Astrocyte (in vitro differentiated cells and primary cell): Measurements from ENCODE around the gene ERH. TPM values are rescaled to one million over a fixed set of nuclear protein-coding genes. Genes with fewer than 3 reads are reported as not detected.
"Not testable (repeated sequence)": the region's sequence is repeated elsewhere in the genome, so short reads cannot be mapped to it uniquely, and the experiment has no call there.

Experiments
- DNase-seq: peaks from one replicate; pipeline ENCODE4 v3.0.0-alpha.2; 2010; ENCODE audit warnings: low read depth
- FAIRE-seq: peaks from 2 replicates; lab custom pipeline; 2011; peaks lifted over from hg19 to GRCh38; lab: Jason Lieb, UNC
- H2AFZ ChIP-seq: 2 replicates; pipeline ENCODE4 v1.6.0; 2012; ENCODE audit warnings: low read depth, low read length, inconsistent platforms
- H3K27ac ChIP-seq: 2 replicates; pipeline ENCODE4 v1.5.1; 2011; ENCODE audit warnings: low read depth, low read length, inconsistent platforms
- H3K27me3 ChIP-seq: 2 replicates; pipeline ENCODE4 v1.6.0; 2011; ENCODE audit warnings: low read length, inconsistent platforms; ENCODE audit not compliant: insufficient read depth
- H3K36me3 ChIP-seq: 2 replicates; pipeline ENCODE4 v1.5.1; 2011; ENCODE audit warnings: low read length, inconsistent platforms; ENCODE audit not compliant: insufficient read depth
- H3K4me1 ChIP-seq: 2 replicates; pipeline ENCODE4 v1.5.1; 2011; ENCODE audit warnings: low read length, inconsistent platforms; ENCODE audit not compliant: insufficient read depth
- H3K4me2 ChIP-seq: 2 replicates; pipeline ENCODE4 v1.6.0; 2012; ENCODE audit warnings: low read length, inconsistent platforms
- H3K4me3 ChIP-seq: 2 replicates; pipeline ENCODE4 v1.5.1; 2011; ENCODE audit warnings: low read depth, mild to moderate bottlenecking, low read length, inconsistent platforms; ENCODE audit not compliant: insufficient read depth
- H3K79me2 ChIP-seq: 2 replicates; pipeline ENCODE4 v1.6.0; 2012; ENCODE audit warnings: mild to moderate bottlenecking, low read length, inconsistent platforms; ENCODE audit not compliant: insufficient read depth
- H3K9ac ChIP-seq: 2 replicates; pipeline ENCODE4 v1.6.0; 2012; ENCODE audit warnings: mild to moderate bottlenecking, low read length, inconsistent platforms
- H3K9me3 ChIP-seq: 2 replicates; pipeline ENCODE4 v1.5.1; 2012; ENCODE audit warnings: low read depth, mild to moderate bottlenecking, low read length, inconsistent platforms; ENCODE audit not compliant: insufficient read depth
- H4K20me1 ChIP-seq: 2 replicates; pipeline ENCODE4 v1.6.0; 2012; ENCODE audit warnings: low read length, inconsistent platforms; ENCODE audit not compliant: insufficient read depth
- H3K27ac Mint-ChIP-seq: one replicate; pipeline ENCODE4 v1.8.0; 2021; ENCODE audit warnings: mild to moderate bottlenecking, mixed read lengths; ENCODE audit not compliant: unreplicated experiment
- H3K27me3 Mint-ChIP-seq: one replicate; pipeline ENCODE4 v1.8.0; 2021; ENCODE audit warnings: low read depth, mixed read lengths; ENCODE audit not compliant: unreplicated experiment
- H3K36me3 Mint-ChIP-seq: one replicate; pipeline ENCODE4 v1.8.0; 2021; ENCODE audit warnings: low read depth, mixed read lengths; ENCODE audit not compliant: unreplicated experiment
- H3K4me1 Mint-ChIP-seq: one replicate; pipeline ENCODE4 v1.8.0; 2021; ENCODE audit warnings: low read depth, mixed read lengths; ENCODE audit not compliant: unreplicated experiment
- H3K4me3 Mint-ChIP-seq: one replicate; pipeline ENCODE4 v1.8.0; 2021; ENCODE audit warnings: mild to moderate bottlenecking, moderate library complexity, mixed read lengths; ENCODE audit not compliant: unreplicated experiment
- H3K9me3 Mint-ChIP-seq: one replicate; pipeline ENCODE4 v1.8.0; 2021; ENCODE audit warnings: mild to moderate bottlenecking, mixed read lengths; ENCODE audit not compliant: unreplicated experiment
- EZH2 ChIP-seq: IDR thresholded peaks from 2 replicates; pipeline ENCODE4 v1.6.1; 2012; ENCODE audit warnings: mild to moderate bottlenecking, low read length, inconsistent platforms; ENCODE audit not compliant: insufficient read depth
- total RNA-seq: library from RNA; stranded (reverse); gene quantifications from 2 replicates; pipeline ENCODE4 v1.2.1, GENCODE V29; 2021
- TF ChIP-seq, protein P1 (sequence below): IDR thresholded peaks from 2 replicates; pipeline ENCODE4 v1.5.1; 2011; ENCODE audit warnings: low read depth, mild to moderate bottlenecking, inconsistent platforms, low read length, moderate library complexity; ENCODE audit not compliant: insufficient read depth

The ERH gene
- total RNA-seq, 1 donor from 2014 or later, result 255 TPM

DNA sequence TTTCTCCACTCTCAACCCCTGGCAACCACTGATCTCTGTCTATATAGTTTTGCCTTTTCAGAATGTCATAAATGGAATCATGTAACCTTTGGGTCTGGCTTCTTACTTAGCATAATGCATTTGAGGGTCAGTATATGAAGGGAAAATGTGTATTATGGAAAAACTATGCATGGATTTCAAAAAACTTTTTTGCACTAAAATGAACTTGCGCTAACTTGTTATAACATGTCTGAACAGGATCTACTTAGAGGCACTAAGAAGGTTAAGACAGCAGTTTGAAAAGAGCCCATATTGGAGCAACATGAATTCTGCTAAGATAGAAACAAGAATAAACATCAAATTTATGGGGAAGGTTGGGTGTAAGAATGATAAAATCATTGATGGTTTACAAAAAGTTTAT is 29.5 kb upstream of the ERH start:
- Histone ChIP-seq H3K27me3 (no peaks in the 10 kb centered on the region), H3K27ac (no peak overlapping the region), H3K9ac (no peak overlapping the region), H3K4me1 (no peaks in the 10 kb centered on the region), H3K4me3 (no peak overlapping the region), H4K20me1 (peaks cover 41% of the 10 kb centered on the region), H2AFZ (no peak overlapping the region), H3K79me2 (peaks cover 23% of the 10 kb centered on the region), H3K36me3 (peaks cover 20% of the 10 kb centered on the region), H3K4me2 (no peak overlapping the region), H3K9me3 (no peaks in the 10 kb centered on the region)
- no peak overlapping the region for H3K27ac Mint-ChIP-seq
- peaks cover 16% of the 10 kb centered on the region for H3K4me1 Mint-ChIP-seq
- FAIRE-seq (no peak), DNase-seq (no peak)
- no peaks in the 10 kb centered on the region for H3K9me3 Mint-ChIP-seq
- H3K4me3 Mint-ChIP-seq, result no peak overlapping the region
- no peaks in the 10 kb centered on the region for H3K27me3 Mint-ChIP-seq
- TF ChIP-seq EZH2, result no peak
- TF ChIP-seq, protein P1, sequence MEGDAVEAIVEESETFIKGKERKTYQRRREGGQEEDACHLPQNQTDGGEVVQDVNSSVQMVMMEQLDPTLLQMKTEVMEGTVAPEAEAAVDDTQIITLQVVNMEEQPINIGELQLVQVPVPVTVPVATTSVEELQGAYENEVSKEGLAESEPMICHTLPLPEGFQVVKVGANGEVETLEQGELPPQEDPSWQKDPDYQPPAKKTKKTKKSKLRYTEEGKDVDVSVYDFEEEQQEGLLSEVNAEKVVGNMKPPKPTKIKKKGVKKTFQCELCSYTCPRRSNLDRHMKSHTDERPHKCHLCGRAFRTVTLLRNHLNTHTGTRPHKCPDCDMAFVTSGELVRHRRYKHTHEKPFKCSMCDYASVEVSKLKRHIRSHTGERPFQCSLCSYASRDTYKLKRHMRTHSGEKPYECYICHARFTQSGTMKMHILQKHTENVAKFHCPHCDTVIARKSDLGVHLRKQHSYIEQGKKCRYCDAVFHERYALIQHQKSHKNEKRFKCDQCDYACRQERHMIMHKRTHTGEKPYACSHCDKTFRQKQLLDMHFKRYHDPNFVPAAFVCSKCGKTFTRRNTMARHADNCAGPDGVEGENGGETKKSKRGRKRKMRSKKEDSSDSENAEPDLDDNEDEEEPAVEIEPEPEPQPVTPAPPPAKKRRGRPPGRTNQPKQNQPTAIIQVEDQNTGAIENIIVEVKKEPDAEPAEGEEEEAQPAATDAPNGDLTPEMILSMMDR, result no peak
- H3K36me3 Mint-ChIP-seq, result peaks cover 22% of the 10 kb centered on the region

DNA sequence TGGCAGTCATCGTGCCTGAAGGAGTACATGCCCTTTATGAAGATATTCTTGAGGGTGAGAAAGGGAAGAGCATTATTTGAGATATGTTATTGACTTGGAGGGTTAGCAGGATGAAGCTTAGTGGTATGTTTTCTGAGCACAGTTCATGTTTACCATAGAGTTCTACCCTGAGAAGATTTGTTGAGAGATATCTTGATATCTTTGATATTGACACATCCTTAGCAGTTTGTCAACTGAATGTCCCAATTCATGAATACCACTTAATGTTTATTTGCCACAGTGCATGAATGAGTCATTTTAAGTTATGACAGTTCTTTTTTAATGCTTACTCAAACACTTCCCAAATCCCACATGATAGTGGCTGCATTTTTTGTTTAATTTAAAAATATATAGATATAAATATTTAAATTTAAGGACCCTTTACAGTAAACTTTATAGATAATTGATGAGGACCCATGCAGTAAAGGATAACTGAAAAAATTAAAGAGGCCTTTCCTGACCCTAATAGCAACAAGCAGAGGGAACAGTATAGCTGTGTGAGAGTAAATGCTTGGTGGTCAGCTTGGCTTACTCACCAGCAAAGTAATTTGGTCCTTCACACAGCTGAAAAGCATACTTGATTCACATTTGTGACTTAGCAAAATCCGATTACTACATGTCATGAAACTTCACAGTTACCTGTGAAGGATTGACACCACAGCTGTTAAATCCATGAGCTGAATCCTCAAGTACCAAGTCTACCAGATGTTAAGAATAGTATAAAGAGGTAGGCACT is 26.2 kb upstream of the ERH start:
- no peaks in the 10 kb centered on the region for H3K27me3 ChIP-seq
- peak overlapping the region; percentile 22 for H3K4me3 Mint-ChIP-seq
- H3K27ac Mint-ChIP-seq, result peak overlapping the region; percentile 65
- H3K4me1 ChIP-seq, result no peaks in the 10 kb centered on the region
- H3K4me3 ChIP-seq, result no peak overlapping the region
- H3K9me3 ChIP-seq, result no peaks in the 10 kb centered on the region
- H3K27ac ChIP-seq, result no peak overlapping the region
- no peak overlapping the region for H2AFZ ChIP-seq
- H3K4me2 ChIP-seq, result no peak overlapping the region
- TF ChIP-seq EZH2, result no peak
- TF ChIP-seq, protein P1, result no peak
- H4K20me1 ChIP-seq, result peaks cover 44% of the 10 kb centered on the region
- peaks cover 27% of the 10 kb centered on the region for H3K36me3 Mint-ChIP-seq
- no peaks in the 10 kb centered on the region for H3K27me3 Mint-ChIP-seq
- H3K36me3 ChIP-seq, result peaks cover 20% of the 10 kb centered on the region
- H3K9ac ChIP-seq, result no peak overlapping the region
- H3K9me3 Mint-ChIP-seq, result peaks cover 4% of the 10 kb centered on the region
- FAIRE-seq (no peak), DNase-seq (peak; percentile 37)
- peaks cover 24% of the 10 kb centered on the region for H3K4me1 Mint-ChIP-seq
- peaks cover 35% of the 10 kb centered on the region for H3K79me2 ChIP-seq

DNA sequence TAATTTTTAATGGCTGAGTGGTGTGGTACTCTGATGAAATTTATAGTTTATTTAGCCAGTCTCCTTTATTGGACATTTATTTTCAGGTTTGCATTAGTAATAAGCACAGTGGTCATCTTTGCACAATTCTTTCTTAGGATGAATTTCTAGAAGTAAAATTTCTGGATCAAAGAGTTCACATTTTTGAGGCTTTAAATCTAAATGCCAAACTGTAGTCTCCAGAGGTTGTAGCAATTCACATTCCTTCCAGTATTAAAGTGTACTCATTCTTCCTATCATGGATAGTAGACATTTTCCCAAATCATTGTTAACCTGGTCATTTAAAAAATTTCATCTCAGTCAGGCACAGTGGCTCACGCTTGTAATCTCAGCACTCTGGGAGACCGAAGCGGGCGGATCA is 25.2 kb upstream of the ERH start:
- H3K9ac ChIP-seq, result no peak overlapping the region
- H3K4me2 ChIP-seq, result no peak overlapping the region
- no peaks in the 10 kb centered on the region for H3K4me1 ChIP-seq
- peaks cover 47% of the 10 kb centered on the region for H4K20me1 ChIP-seq
- peak; percentile 32 for DNase-seq
- H3K9me3 Mint-ChIP-seq, result peaks cover 4% of the 10 kb centered on the region
- no peaks in the 10 kb centered on the region for H3K27me3 Mint-ChIP-seq
- H3K9me3 ChIP-seq, result no peaks in the 10 kb centered on the region
- H3K27me3 ChIP-seq, result no peaks in the 10 kb centered on the region
- H3K27ac ChIP-seq, result no peak overlapping the region
- H3K4me3 ChIP-seq, result no peak overlapping the region
- H3K4me1 Mint-ChIP-seq, result peaks cover 30% of the 10 kb centered on the region
- no peak for FAIRE-seq
- no peak overlapping the region for H3K27ac Mint-ChIP-seq
- no peak overlapping the region for H2AFZ ChIP-seq
- H3K36me3 Mint-ChIP-seq, result peaks cover 23% of the 10 kb centered on the region
- H3K4me3 Mint-ChIP-seq, result no peak overlapping the region
- TF ChIP-seq, protein P1, result peak; percentile 5
- no peak for TF ChIP-seq EZH2
- peaks cover 37% of the 10 kb centered on the region for H3K79me2 ChIP-seq
- H3K36me3 ChIP-seq, result peaks cover 16% of the 10 kb centered on the region

DNA sequence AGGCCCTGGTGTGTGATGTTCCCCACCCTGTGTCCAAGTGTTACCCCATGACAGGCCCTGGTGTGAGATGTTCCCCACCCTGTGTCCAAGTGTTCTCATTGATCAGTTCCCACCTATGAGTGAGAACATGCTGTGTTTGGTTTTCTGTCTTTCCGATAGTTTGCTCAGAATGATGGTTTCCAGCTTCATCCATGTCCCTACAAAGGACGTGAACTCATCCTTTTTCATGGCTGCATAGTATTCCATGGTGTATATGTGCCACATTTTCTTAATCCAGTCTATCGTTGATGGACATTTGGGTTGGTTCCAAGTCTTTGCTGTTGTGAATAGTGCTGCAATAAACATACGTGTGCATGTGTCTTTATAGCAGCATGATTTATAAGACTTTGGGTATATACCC is 18.0 kb upstream of the ERH start:
- not testable (repeated sequence) for H3K27ac ChIP-seq, H3K27ac Mint-ChIP-seq, DNase-seq, H3K27me3 Mint-ChIP-seq, H3K27me3 ChIP-seq, H3K4me3 Mint-ChIP-seq, H3K4me3 ChIP-seq, H3K9ac ChIP-seq, H3K9me3 ChIP-seq, H3K36me3 ChIP-seq, FAIRE-seq, H2AFZ ChIP-seq, H3K36me3 Mint-ChIP-seq, H3K4me1 ChIP-seq, H3K4me2 ChIP-seq, H3K9me3 Mint-ChIP-seq
- Histone ChIP-seq H4K20me1 (peaks cover 39% of the 10 kb centered on the region), H3K79me2 (peaks cover 66% of the 10 kb centered on the region)
- peaks cover 15% of the 10 kb centered on the region for H3K4me1 Mint-ChIP-seq
